A549 (cell line): ENCODE results near the gene NTRK1. TPM values are rescaled to one million over a fixed set of nuclear protein-coding genes. Genes with fewer than 3 reads are reported as not detected.
A peak's percentile ranks its signal among the peaks of the same experiment; 100 is the strongest.

Experiments
- ATAC-seq, 2 experiments: fragments of 200-7000 bp in 1 of 2; fragments of >200 bp in 1 of 2; cut with Nextera tagmentation in 1 of 2; cut with Tn5 transposase in 1 of 2; 3 replicates each; pipeline versions ENCODE4 v1.8.0 to v1.9.1; 2018 to 2020; ENCODE audit warnings: mild to moderate bottlenecking in 1 of 2, moderate library complexity in 1 of 2
- CTCF ChIA-PET: fragments of 300-600 bp; sonication (Branson Sonifier 250); formaldehyde crosslinking; extraction: SDS; loops from one replicate; lab custom pipeline; 2021; ENCODE audit warnings: antibody characterized with exemption, inconsistent platforms; lab: Yijun Ruan, JAX
- POLR2A ChIA-PET: fragments of 350-600 bp; formaldehyde crosslinking; extraction: SDS; loops from one replicate; lab custom pipeline; 2021; ENCODE audit warnings: antibody characterized with exemption, inconsistent platforms; lab: Yijun Ruan, JAX
- DNase-seq, 2 experiments: peaks; one replicate each; pipeline versions ENCODE4 v3.0.0 to v3.0.0-alpha.2; 2011 to 2016; ENCODE audit warnings: low read depth in 1 of 2, low spot score in 1 of 2
- FAIRE-seq: peaks from 2 replicates; lab custom pipeline; 2011; peaks lifted over from hg19 to GRCh38; lab: Jason Lieb, UNC
- H3K27ac ChIP-seq, 2 experiments: fragments of >200 bp; sonication (Bioruptor Twin); formaldehyde crosslinking; 3 replicates each; pipeline ENCODE4 v1.5.1; 2016 to 2017
- H3K4me1 ChIP-seq: fragments of >200 bp; sonication (Bioruptor Twin); formaldehyde crosslinking; 3 replicates; pipeline ENCODE4 v1.6.1; 2016
- H3K4me2 ChIP-seq: fragments of >200 bp; sonication (Bioruptor Twin); formaldehyde crosslinking; 3 replicates; pipeline ENCODE4 v1.6.1; 2016
- H3K4me3 ChIP-seq: fragments of >200 bp; sonication (Bioruptor Twin); formaldehyde crosslinking; 3 replicates; pipeline ENCODE4 v1.5.1; 2016
- H3K9me3 ChIP-seq: fragments of >200 bp; sonication (Bioruptor Twin); formaldehyde crosslinking; 3 replicates; pipeline ENCODE4 v1.6.1; 2016
- CBX2 ChIP-seq: fragments of 200-600 bp; sonication (generic); IDR thresholded peaks from 2 replicates; pipeline ENCODE4 v1.6.1; 2016; ENCODE audit warnings: low read depth, mild to moderate bottlenecking, borderline replicate concordance
- CHD4 ChIP-seq: fragments of 200-600 bp; sonication (generic); IDR thresholded peaks from 2 replicates; pipeline ENCODE4 v1.6.1; 2016; ENCODE audit warnings: antibody characterized with exemption, mild to moderate bottlenecking, borderline replicate concordance
- EHF ChIP-seq: fragments of 250-450 bp; sonication (Bioruptor Pico); IDR thresholded peaks from 2 replicates; pipeline ENCODE4 v1.5.0; 2020; ENCODE audit warnings: mild to moderate bottlenecking
- FOSL2 ChIP-seq, 2 experiments: fragments of 450-650 bp in 1 of 2; fragments of >200 bp in 1 of 2; sonication (Bioruptor Twin) in 1 of 2; formaldehyde crosslinking; IDR thresholded peaks; 2 replicates each; pipeline versions ENCODE4 v1.5.0 to v1.6.1; 2016 to 2020; ENCODE audit warnings: mild to moderate bottlenecking in 1 of 2, moderate library complexity in 1 of 2
- FOXS1 ChIP-seq: fragments of 250-450 bp; sonication (Bioruptor Pico); IDR thresholded peaks from 2 replicates; pipeline ENCODE4 v1.5.0; 2020; ENCODE audit warnings: mild to moderate bottlenecking, moderate library complexity
- HDAC2 ChIP-seq: fragments of 200-600 bp; sonication (generic); IDR thresholded peaks from 2 replicates; pipeline ENCODE4 v1.6.1; 2016
- HMGXB4 ChIP-seq: fragments of 250-450 bp; sonication (Bioruptor Pico); IDR thresholded peaks from 2 replicates; pipeline ENCODE4 v1.5.0; 2021; ENCODE audit warnings: mild to moderate bottlenecking, moderate library complexity, borderline replicate concordance
- KDM1A ChIP-seq: fragments of 200-600 bp; sonication (generic); IDR thresholded peaks from 2 replicates; pipeline ENCODE4 v1.6.1; 2016; ENCODE audit warnings: low read depth, mild to moderate bottlenecking
- KDM5A ChIP-seq: fragments of 200-600 bp; sonication (generic); IDR thresholded peaks from 2 replicates; pipeline ENCODE4 v1.6.1; 2016; ENCODE audit warnings: antibody characterized with exemption, mild to moderate bottlenecking
- NFE2L2 ChIP-seq: fragments of 150-350 bp; conservative IDR thresholded peaks from 2 replicates; pipeline ENCODE4 v1.6.1; 2014; ENCODE audit warnings: low read length
- NPAS2 ChIP-seq: fragments of 250-450 bp; sonication (Bioruptor Pico); IDR thresholded peaks from 2 replicates; pipeline ENCODE4 v1.8.0; 2022; ENCODE audit warnings: mild to moderate bottlenecking, moderate library complexity, borderline replicate concordance
- PHF8 ChIP-seq: fragments of 200-600 bp; sonication (generic); IDR thresholded peaks from 2 replicates; pipeline ENCODE4 v1.6.1; 2016; ENCODE audit warnings: low read depth, mild to moderate bottlenecking, antibody characterized with exemption, moderate library complexity, borderline replicate concordance
- POLR2AphosphoS2 ChIP-seq: conservative IDR thresholded peaks from 2 replicates; pipeline ENCODE4 v1.6.1; 2012; ENCODE audit warnings: low read length, improper control_type of control experiment, inconsistent platforms
- RCOR1 ChIP-seq: fragments of 150-350 bp; IDR thresholded peaks from 2 replicates; pipeline ENCODE4 v1.6.1; 2014; ENCODE audit warnings: antibody characterized with exemption, low read length, low read depth
- SMC3 ChIP-seq: fragments of >200 bp; sonication (Bioruptor Twin); formaldehyde crosslinking; IDR thresholded peaks from 3 replicates; pipeline ENCODE4 v1.6.1; 2018; ENCODE audit warnings: inconsistent platforms
- ZFP36 ChIP-seq: fragments of 450-650 bp; IDR thresholded peaks from 2 replicates; pipeline ENCODE4 v1.6.1; 2014; ENCODE audit warnings: borderline replicate concordance; ENCODE audit not compliant: partially characterized antibody
- WGBS: methylation state at CpG from one replicate; pipeline ENCODE4 v1.1.6; 2017; ENCODE audit errors: missing lambda C conversion rate; 5-methylcytosine and 5-hydroxymethylcytosine counted together
- polyA plus RNA-seq, 4 experiments: library from polyadenylated mRNA; depleted of rRNA in 3 of 4; stranded (reverse); fragments of >200 nt; fragmentation: RNase III in 1 of 4; extraction: RNeasy Plus Mini Kit Qiagen cat#74134 plus additional on column Dnase treatment in 1 of 4; gene quantifications; 2 replicates in 3 of 4; 3 replicates in 1 of 4; pipeline ENCODE4 v1.2.3, GENCODE V29; 2011 to 2017
- TF ChIP-seq, protein P1 (sequence below): fragments of >200 bp; sonication (Bioruptor Twin); formaldehyde crosslinking; IDR thresholded peaks from 2 replicates; pipeline ENCODE4 v1.6.1; 2016

NTRK1 gene
- polyA plus RNA-seq, 2 of the 4 experiments (the other 2 are of a cell fraction), result 0.05 to 0.18 TPM

- TF ChIP-seq FOSL2 (IDR thresholded peaks at IDR 0.05) (no peak), FOSL2 (CRISPR knock-in tag; IDR thresholded peaks at IDR 0.05) (peak; percentile 27; the same call in 1 of the 2 replicates), HMGXB4 (no peak)
These were observed 66.8 kb downstream of the NTRK1 start (continued) for GRCh38 chr1:156927215-156928042.

DNA sequence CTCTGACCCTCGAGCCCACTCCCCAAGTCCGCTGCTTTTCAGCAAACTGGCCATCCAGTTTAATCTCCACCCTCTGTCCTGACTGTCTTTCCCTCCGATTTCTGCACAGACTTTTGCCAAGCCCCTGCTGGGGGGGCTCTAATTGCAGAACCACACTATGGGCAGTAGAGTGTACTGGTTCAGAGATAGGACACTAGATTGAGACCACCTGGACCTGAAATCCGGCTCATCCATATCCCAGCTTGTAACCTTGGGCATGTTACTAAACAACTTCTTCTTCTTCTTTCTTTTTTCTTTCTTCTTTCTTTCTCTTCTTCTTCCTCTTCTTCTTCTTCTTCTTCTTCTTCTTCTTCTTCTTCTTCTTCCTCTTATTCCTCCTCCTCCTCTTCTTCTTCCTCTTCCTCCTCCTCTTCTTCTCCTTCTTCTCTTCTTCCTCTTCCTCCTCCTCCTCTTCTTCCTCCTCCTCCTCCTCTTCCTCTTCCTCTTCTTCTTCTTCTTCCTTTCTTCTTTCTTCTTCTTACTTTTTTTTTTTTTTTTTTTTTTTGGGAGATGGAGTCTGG is 67.5 kb downstream of the NTRK1 start:
- 0% methylated on average over 4 of the region's 4 CpGs for WGBS
- FAIRE-seq, result no peak
- no peaks in the 10 kb centered on the region for H3K9me3 ChIP-seq
- H3K4me2 ChIP-seq, result peak overlapping the region; percentile 88
- ATAC-seq, result peak; percentile 58 to 63
- DNase-seq, result no peak
- H3K4me1 ChIP-seq, result peaks cover 7% of the 10 kb centered on the region; the same call in 1 of the 3 replicates
- no peak overlapping the region for H3K4me3 ChIP-seq
- CTCF ChIA-PET, result interaction anchor here (0.7 to 11.4 kb wide), 65 partner anchors 8 to 313 kb away, joined by 3 to 341 read pairs (median 5); partner anchors contain the start of genes CRABP2, INSRR, NTRK1 and PEAR1
- TF ChIP-seq NFE2L2 (no peak), CBX2 (no peak), HDAC2 (no peak)
- H3K27ac ChIP-seq, result no peak overlapping the region
- POLR2A ChIA-PET, result interaction anchor here (0.6 to 1.1 kb wide), 5 partner anchors 32 to 200 kb away, joined by 3 to 9 read pairs (median 3); partner anchors contain the start of genes ISG20L2 and METTL25B

DNA sequence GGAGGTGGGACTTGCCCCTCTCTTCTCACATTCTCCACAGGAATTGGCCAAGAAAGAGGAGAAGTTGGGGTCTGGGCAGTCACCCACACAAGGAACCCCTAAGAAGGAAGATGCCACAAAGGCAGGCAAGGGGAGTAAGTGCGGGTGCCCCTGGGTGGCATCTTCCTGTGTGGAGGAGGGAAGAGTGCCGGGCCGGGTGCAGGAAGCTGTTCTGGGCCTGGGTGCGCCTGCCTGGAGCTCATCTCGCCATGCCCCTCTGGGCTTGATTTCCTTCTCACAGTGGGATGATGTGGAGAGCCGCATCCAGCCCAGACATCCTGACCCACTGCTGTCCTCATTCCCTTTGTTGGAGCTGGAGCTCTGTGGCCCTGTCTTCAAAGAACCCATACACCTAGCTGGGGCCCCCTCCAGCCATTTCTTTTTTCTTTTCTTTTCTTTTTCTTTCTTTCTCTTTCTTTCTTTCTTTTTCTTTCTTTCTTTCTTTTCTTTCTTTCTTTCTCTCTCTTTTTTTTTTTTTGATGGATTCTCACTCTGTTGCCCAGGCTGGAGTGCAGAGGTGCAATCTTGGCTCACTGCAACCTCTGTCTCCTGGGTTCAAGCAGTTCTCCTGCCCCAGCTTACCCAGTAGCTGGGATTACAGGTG is 69.1 kb downstream of the NTRK1 start:
- ATAC-seq (no peak), FAIRE-seq (no peak), DNase-seq (no peak)
- no peak overlapping the region for H3K27ac ChIP-seq
- POLR2A ChIA-PET, result no interaction called here
- CTCF ChIA-PET, result interaction anchor here (0.7 to 11.4 kb wide), 10 partner anchors 9 to 240 kb away, joined by 3 to 341 read pairs (median 9); partner anchors contain the start of genes INSRR, LRRC71, NTRK1 and PEAR1
- H3K4me3 ChIP-seq, result no peak overlapping the region
- no peak overlapping the region for H3K4me2 ChIP-seq
- H3K9me3 ChIP-seq, result no peaks in the 10 kb centered on the region
- H3K4me1 ChIP-seq, result peaks cover 7% of the 10 kb centered on the region; the same call in 1 of the 3 replicates
- no peak for TF ChIP-seq NPAS2 (CRISPR knock-in tag)
- no peak for TF ChIP-seq SMC3
- TF ChIP-seq PHF8, result no peak
- no peak for TF ChIP-seq CHD4
- no peak for TF ChIP-seq KDM5A
- no peak for TF ChIP-seq EHF
- no peak for TF ChIP-seq KDM1A
- 72% methylated on average over 5 of the region's 6 CpGs for WGBS

DNA sequence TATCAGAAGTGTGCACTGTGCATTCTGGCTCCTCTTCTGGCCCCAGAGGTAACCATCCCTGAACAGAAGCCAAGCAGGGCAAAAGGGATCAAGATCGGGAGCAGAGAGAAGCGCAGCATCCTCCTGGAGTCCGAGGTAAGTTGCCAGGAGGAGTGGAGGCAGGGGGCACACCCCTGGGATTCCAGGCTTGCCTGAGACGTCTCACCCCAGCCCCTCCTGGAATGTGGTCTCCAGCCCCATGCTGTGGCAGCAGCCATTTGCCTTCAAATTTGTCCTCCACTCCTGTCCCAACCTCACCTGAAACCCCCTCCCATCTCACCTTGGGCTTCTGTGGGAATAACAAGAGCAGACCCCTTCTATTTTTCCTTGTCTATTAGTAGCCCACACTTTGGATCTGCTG is 69.8 kb downstream of the NTRK1 start:
- ATAC-seq (no peak), FAIRE-seq (no peak), DNase-seq (no peak)
- Histone ChIP-seq H3K27ac (no peak overlapping the region), H3K9me3 (no peaks in the 10 kb centered on the region), H3K4me1 (peaks cover 7% of the 10 kb centered on the region; the same call in 1 of the 3 replicates), H3K4me2 (no peak overlapping the region), H3K4me3 (no peak overlapping the region)
- TF ChIP-seq KDM5A (no peak), HDAC2 (no peak), RCOR1 (no peak), FOSL2 (IDR thresholded peaks at IDR 0.05) (no peak), FOSL2 (CRISPR knock-in tag; IDR thresholded peaks at IDR 0.05) (no peak), POLR2AphosphoS2 (no peak), FOXS1 (CRISPR knock-in tag) (no peak), NPAS2 (CRISPR knock-in tag) (no peak), ZFP36 (no peak)
- TF ChIP-seq, protein P1, sequence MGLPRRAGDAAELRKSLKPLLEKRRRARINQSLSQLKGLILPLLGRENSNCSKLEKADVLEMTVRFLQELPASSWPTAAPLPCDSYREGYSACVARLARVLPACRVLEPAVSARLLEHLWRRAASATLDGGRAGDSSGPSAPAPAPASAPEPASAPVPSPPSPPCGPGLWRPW, result no peak
- CTCF ChIA-PET, result interaction anchor here (1.2 to 11.4 kb wide), 7 partner anchors 10 to 240 kb away, joined by 4 to 341 read pairs (median 7); partner anchors contain the start of genes INSRR, LRRC71, NTRK1 and PEAR1
- POLR2A ChIA-PET, result no interaction called here
- WGBS, result 61% methylated on average over 4 of the region's 4 CpGs
